EL (cell line): Measurements from ENCODE around the gene CALM1.
A peak's percentile ranks its signal among the peaks of the same experiment; 100 is the strongest.

ENCODE experiments used
- DNase-seq: peaks from one replicate; pipeline ENCODE4 v3.0.0-alpha.2; 2016

Gene CALM1

DNA sequence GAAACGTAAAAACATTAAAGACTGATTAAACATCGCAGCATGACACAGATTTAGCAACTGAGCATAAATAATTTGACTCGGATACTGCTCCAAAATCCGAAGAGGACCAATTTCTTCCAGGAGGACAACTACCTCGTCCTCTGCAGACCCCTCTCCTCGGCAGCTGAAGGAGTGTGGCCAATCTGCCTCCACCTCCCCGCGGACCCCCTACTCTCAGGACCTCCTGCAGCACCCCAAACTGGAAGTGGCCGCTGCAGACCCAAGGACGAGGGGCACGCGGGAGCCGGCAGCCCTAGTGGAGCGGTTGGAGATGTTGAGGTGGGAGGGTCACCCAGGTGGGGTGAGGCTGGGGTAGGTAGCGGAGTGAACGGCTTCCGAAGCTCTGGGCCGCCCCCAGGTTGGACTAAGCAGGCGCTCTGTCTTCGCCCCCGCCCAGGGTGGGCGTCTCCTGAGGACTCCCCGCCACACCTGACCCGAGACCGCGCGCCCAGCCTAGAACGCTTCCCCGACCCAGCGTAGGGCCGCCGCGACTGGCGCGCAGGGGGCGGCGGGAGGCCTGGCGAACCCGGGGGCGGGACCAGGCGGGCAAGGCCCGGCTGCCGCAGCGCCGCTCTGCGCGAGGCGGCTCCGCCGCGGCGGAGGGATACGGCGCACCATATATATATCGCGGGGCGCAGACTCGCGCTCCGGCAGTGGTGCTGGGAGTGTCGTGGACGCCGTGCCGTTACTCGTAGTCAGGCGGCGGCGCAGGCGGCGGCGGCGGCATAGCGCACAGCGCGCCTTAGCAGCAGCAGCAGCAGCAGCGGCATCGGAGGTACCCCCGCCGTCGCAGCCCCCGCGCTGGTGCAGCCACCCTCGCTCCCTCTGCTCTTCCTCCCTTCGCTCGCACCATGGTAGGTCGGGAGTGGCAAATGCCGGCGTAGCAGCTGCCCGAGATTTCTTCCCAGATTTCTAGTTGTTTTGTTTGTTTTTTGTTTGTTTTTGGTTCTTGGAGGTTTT, at the start of gene CALM1:
CALM1 (plus strand) TSS at position 689 of the 999 bp plus-strand sequence; CDS start at position 891, 202 bp downstream.
- DNase-seq: peak; percentile 90

GRCh38 chr14:90348270-90348669, 48.6 kb upstream of the CALM1 start:
- DNase-seq: no peak

DNA sequence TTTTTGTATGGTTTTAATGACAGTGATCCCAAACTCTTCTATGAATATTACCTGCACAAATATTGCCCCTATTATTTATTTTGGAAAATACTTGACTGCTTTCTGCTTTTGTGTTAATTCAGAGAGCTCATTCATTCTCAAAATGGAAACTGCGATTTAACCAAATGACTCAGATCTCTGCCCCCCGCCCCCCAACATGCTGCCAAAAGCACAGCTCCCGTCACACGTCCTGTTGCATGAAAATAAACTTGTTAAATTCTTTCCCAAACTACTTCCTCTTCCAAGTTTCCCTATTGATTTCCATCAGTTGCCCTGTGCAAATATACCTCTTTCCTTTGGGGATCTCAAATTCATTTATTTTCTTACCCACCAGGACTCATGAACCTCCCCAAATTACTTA, 47.1 kb upstream of the CALM1 start:
- DNase-seq: no peak

GRCh38 chr14:90354551-90355298, 42.1 kb upstream of the CALM1 start:
- no peak for DNase-seq

DNA sequence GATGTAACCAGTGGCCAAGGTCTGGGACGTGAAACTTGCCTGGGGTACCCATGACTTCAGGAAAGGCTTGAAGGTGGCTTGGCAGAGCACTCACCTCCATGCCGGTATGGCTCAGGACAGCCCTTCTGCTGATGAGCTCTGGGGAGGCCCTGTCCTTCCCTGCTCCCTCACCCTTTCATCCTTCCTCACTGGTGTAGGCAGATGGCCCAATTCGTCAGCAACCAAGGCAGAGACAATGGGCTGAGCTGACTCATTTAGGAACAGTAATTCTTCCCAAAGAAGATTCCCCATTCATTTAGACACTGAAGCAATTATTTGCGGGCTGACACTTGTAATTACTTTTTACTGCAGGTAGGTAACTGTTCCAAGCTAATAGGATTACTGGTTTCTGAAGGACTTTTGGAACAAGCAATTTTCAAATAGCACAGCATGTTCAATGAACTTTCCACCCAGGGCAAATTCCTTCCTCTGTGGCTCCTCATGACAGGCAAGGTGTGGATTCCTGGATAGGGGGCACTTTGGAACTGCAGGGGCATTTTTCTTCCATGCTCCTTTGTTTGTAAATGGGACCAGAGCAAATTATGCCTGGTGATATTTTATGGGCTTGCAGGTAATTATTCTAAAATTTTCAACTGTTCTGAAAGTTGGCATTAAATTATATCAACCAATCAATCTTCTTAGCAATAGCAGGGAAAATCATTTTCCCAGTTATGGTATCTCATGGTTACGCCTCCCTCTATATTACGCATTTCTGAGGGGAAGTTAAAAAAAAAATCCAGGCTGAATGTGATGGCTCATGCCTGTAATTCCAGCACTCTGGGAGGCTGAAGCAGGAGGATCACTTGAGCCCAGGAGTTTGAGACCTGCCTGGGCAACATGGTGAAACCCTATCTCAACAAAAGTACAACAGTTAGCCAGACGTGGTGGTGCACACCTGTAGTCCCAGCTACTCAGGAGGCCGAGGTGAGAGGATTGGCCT, 41.0 kb upstream of the CALM1 start:
- no peak for DNase-seq

- DNase-seq: no peak
Observed at GRCh38 chr14:90356925-90357324, 39.9 kb upstream of the CALM1 start.

DNA sequence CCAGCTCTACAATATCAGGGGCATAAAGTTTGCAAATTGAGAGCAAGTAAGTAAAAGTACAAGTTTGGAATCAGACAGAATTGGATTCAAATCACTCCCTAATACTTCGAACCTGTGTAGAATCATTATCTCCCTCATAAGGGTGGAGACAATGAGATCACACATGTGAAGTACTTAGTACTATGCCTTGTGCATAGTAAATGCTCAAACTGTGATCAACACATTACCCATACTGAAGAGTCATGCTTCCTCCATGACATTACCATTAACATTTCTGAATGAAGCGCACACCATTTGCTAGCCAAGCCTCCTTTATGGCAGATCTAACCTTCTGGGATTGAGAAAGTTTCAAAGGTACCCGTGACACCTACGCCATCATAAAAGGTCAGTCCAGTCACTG, 38.5 kb upstream of the CALM1 start:
- no peak for DNase-seq

GRCh38 chr14:90361865-90362557, 34.8 kb upstream of the CALM1 start:
- DNase-seq: no peak

DNA sequence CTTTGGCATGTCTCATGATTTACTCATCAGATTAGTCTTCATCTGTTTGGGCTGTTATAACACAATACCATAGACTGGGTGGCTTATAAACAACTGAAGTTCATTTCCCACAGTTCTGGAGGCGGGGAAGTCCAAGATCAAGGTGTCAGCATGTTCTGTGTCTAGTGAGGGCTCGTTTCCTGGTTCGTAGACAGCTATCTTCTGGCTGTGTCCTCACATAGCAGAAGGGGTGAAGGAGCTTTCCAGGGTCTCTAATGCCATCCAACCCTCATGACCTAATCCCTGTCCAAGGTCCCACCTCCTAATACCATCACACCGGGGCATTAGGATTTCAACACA, 34.3 kb upstream of the CALM1 start:
- no peak for DNase-seq

GRCh38 chr14:90368946-90369721, 27.7 kb upstream of the CALM1 start:
- peak; percentile 50 for DNase-seq

- DNase-seq: no peak
Observed at GRCh38 chr14:90373887-90374286, 22.9 kb upstream of the CALM1 start.

- DNase-seq: no peak
Observed at GRCh38 chr14:90374813-90375212, 22.0 kb upstream of the CALM1 start.

DNA sequence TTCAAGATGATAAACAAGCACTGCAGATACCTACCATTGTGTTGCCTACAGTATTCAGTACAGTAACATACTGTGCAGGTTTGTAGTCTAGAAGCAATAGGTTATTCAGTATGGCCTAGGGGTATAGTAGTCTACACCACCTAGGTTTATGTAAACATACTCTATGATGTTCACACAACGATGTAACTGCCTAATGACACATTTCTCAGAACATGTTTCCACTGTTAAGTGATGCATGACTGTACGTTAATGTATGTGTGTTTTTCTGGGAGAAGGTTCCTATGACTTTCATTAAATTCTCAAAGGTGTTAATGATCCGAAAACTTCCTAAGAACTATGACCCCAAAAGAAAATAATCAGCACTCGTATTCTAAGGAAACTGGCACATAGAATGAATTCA, 20.9 kb upstream of the CALM1 start:
- no peak for DNase-seq

DNA sequence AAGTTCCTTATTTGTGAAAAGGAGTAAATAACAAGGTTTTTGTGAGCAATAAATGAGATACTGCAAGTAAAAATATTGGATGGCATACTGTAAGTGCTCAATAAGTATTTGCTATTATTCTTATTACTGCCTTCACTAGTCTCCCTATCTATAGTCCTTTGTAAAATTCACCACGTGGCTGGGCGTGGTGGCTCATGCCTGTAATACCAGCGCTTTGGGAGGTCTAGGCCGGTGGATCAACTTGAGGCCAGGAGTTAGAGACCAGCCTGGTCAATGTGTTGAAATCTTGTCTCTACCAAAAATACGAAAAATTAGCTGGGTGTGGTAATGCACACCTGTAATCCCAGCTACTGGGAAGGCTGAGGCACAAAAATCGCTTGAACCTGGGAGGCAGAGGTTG, 18.6 kb upstream of the CALM1 start:
- no peak for DNase-seq

GRCh38 chr14:90379106-90379505, 17.7 kb upstream of the CALM1 start:
- DNase-seq: no peak

- DNase-seq: no peak
Observed at GRCh38 chr14:90381011-90381786, 15.6 kb upstream of the CALM1 start.

GRCh38 chr14:90381999-90382451, 14.8 kb upstream of the CALM1 start:
- no peak for DNase-seq

GRCh38 chr14:90382491-90383125, 14.2 kb upstream of the CALM1 start:
- peak; percentile 68 for DNase-seq

GRCh38 chr14:90383126-90383730, 13.6 kb upstream of the CALM1 start:
- DNase-seq: peak; percentile 100
